MCF 10A (cell line): Measurements from ENCODE around the gene RFTN2. TPM values are rescaled to one million over a fixed set of nuclear protein-coding genes. Genes with fewer than 3 reads are reported as not detected.

Experiments
- BruUV-seq: library from RNA; stranded (reverse); fragments of 400-500 nt; replicated peaks from 2 replicates; lab custom pipeline; 2021; lab: Mats Ljungman, UMichigan
- CTCF ChIA-PET: fragments of 300-600 bp; sonication (Branson Sonifier 250); formaldehyde crosslinking; extraction: SDS; loops from one replicate; lab custom pipeline; 2021; ENCODE audit warnings: antibody characterized with exemption, inconsistent platforms; lab: Yijun Ruan, JAX
- POLR2A ChIA-PET: fragments of 300-600, 350-650 bp; sonication (Branson Sonifier 250); formaldehyde crosslinking; extraction: SDS; loops from one replicate; lab custom pipeline; 2020; ENCODE audit warnings: antibody characterized with exemption, inconsistent platforms; lab: Yijun Ruan, JAX
- DNase-seq: peaks from one replicate; pipeline ENCODE4 v3.0.0-alpha.2; 2018; ENCODE audit not compliant: unreplicated experiment
- H3K27ac Mint-ChIP-seq: one replicate; pipeline ENCODE4 v1.8.0; 2022; ENCODE audit warnings: mild to moderate bottlenecking, low read depth, mixed read lengths; ENCODE audit not compliant: unreplicated experiment
- H3K27me3 Mint-ChIP-seq: one replicate; pipeline ENCODE4 v1.8.0; 2022; ENCODE audit warnings: mixed read lengths; ENCODE audit not compliant: insufficient read depth, unreplicated experiment
- H3K36me3 Mint-ChIP-seq: one replicate; pipeline ENCODE4 v1.8.0; 2022; ENCODE audit warnings: mild to moderate bottlenecking, moderate library complexity, mixed read lengths; ENCODE audit not compliant: insufficient read depth, unreplicated experiment
- H3K4me1 Mint-ChIP-seq: one replicate; pipeline ENCODE4 v1.8.0; 2022; ENCODE audit warnings: mixed read lengths; ENCODE audit not compliant: insufficient read depth, unreplicated experiment
- H3K4me3 Mint-ChIP-seq: one replicate; pipeline ENCODE4 v1.8.0; 2022; ENCODE audit warnings: mild to moderate bottlenecking, moderate library complexity, mixed read lengths; ENCODE audit not compliant: unreplicated experiment
- H3K9me3 Mint-ChIP-seq: one replicate; pipeline ENCODE4 v1.8.0; 2022; ENCODE audit warnings: mixed read lengths; ENCODE audit not compliant: unreplicated experiment
- CTCF ChIP-seq: fragments of 200-600 bp; IDR thresholded peaks from one replicate; pipeline ENCODE4 v1.8.0; 2022; ENCODE audit warnings: antibody characterized with exemption, mild to moderate bottlenecking; ENCODE audit not compliant: unreplicated experiment
- intact Hi-C: fragments of 100-400 bp; cut with micrococcal nuclease; formaldehyde crosslinking; loops from 2 replicates; pipeline ENCODE4 v1.14.1; 2022
- total RNA-seq: library from RNA; stranded (reverse); gene quantifications from 2 replicates; pipeline ENCODE4 v1.2.3, GENCODE V29; 2022

The RFTN2 gene
- total RNA-seq, 1 experiment from 2014 or later: not detected

- H3K4me1 Mint-ChIP-seq: no peaks in the 10 kb centered on the region
- no peak for TF ChIP-seq CTCF
- no peak overlapping the region for H3K4me3 Mint-ChIP-seq
- H3K9me3 Mint-ChIP-seq: no peaks in the 10 kb centered on the region
- no peak for DNase-seq
- H3K27ac Mint-ChIP-seq: no peak overlapping the region
- no peaks in the 10 kb centered on the region for H3K27me3 Mint-ChIP-seq
- no TSS peak for BruUV-seq
- POLR2A ChIA-PET: interaction anchor here (0.6 kb wide), 2 partner anchors 9 kb away, joined by 3 to 4 read pairs; no protein-coding TSS in a partner anchor
- CTCF ChIA-PET: interaction anchor here (0.7 kb wide), 1 partner anchor 52 kb away, joined by 3 read pairs; no protein-coding TSS in a partner anchor
- H3K36me3 Mint-ChIP-seq: peaks cover 63% of the 10 kb centered on the region
- intact Hi-C loops: no loop called here
Measured at GRCh38 chr2:197547163-197547900, 128.1 kb downstream of the RFTN2 start.

DNA sequence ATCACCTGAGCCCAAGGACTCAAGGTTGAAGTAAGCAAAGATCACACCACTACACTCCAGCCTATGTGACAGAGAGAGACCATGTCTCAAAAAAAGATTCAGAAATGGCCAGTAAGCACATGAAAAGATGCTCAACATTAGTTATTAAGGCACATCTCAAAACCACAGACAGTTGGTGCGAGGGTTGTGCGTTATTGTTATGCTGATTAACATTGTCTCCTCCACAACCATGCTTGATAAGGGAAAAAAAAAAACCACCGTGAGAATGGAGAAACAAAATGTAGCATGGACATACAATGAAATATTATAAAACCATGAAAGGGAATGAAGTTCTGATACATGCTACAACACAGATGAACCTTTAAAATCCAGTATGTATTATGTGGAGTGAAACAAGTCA is 132.2 kb downstream of the RFTN2 start:
- Mint-ChIP-seq H3K27me3 (no peaks in the 10 kb centered on the region), H3K36me3 (peaks cover 71% of the 10 kb centered on the region)
- BruUV-seq: no TSS peak

DNA sequence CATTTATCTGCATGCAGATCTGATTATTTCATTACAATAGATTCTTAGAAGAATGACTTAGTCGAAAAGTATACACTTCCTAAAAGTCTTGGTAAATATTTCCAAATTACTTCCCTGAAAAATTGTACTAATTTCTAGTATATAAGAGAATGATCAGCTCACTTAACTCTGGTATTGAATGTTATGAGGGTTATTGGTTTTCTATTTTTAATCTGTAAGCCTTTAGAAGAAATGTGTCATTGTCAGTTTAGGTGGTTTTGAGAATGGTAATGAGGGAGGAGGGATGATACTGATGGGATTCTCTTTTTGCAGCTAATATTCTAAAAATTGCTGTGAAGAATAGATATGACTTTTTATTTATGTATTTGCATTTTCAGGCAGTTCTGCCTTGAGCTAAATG is 135.7 kb downstream of the RFTN2 start:
- ChIA-PET POLR2A (interaction anchor here (1.0 to 1.6 kb wide), 2 partner anchors 24 to 43 kb away, joined by 3 to 8 read pairs; partner anchors contain the start of gene MOB4), CTCF (interaction anchor here (0.5 kb wide), 1 partner anchor 83 kb away, joined by 5 read pairs; no protein-coding TSS in a partner anchor)
- Mint-ChIP-seq H3K27ac (no peak overlapping the region), H3K9me3 (no peaks in the 10 kb centered on the region), H3K4me1 (no peaks in the 10 kb centered on the region), H3K36me3 (peaks cover 92% of the 10 kb centered on the region), H3K4me3 (no peak overlapping the region), H3K27me3 (no peaks in the 10 kb centered on the region)
- no peak for DNase-seq
- intact Hi-C loops: no loop called here
- BruUV-seq: no TSS peak
- no peak for TF ChIP-seq CTCF

More for the DNA sequence above, 132.2 kb downstream of the RFTN2 start:
- ChIA-PET POLR2A (no interaction called here), CTCF (no interaction called here)
- no peak for DNase-seq
- no peak overlapping the region for H3K27ac Mint-ChIP-seq
- intact Hi-C loops: no loop called here
- no peak for TF ChIP-seq CTCF
- no peaks in the 10 kb centered on the region for H3K9me3 Mint-ChIP-seq
- no peak overlapping the region for H3K4me3 Mint-ChIP-seq
- no peaks in the 10 kb centered on the region for H3K4me1 Mint-ChIP-seq

- no peak for DNase-seq
- Mint-ChIP-seq H3K27ac (no peak overlapping the region), H3K9me3 (no peaks in the 10 kb centered on the region), H3K4me3 (no peak overlapping the region), H3K36me3 (peaks cover 85% of the 10 kb centered on the region), H3K4me1 (no peaks in the 10 kb centered on the region), H3K27me3 (no peaks in the 10 kb centered on the region)
- ChIA-PET POLR2A (interaction anchor here (0.7 kb wide), 1 partner anchor 9 kb away, joined by 4 read pairs; no protein-coding TSS in a partner anchor), CTCF (interaction anchor here (0.6 kb wide), 1 partner anchor 124 kb away, joined by 3 read pairs; no protein-coding TSS in a partner anchor)
- intact Hi-C loops: no loop called here
- no peak for TF ChIP-seq CTCF
- BruUV-seq: no TSS peak
Measured at GRCh38 chr2:197538412-197538811, 137.0 kb downstream of the RFTN2 start.

Other genes starting within 250 kb of the RFTN2 start
- gene SF3B1, start 240.6 kb downstream of the RFTN2 start, total RNA-seq: 179 and 182 TPM in 2 replicates
- 21.3 and 22.8 TPM in 2 replicates for gene COQ10B, start 222.0 kb downstream of the RFTN2 start, total RNA-seq
- gene HSPD1, start 175.7 kb downstream of the RFTN2 start, total RNA-seq: 681 and 693 TPM in 2 replicates
- gene HSPE1, start 175.2 kb downstream of the RFTN2 start, total RNA-seq: 80.0 and 95.2 TPM in 2 replicates
- gene MOB4, start 159.5 kb downstream of the RFTN2 start, total RNA-seq: 15.6 and 20.5 TPM in 2 replicates
- 9.5 and 15.3 TPM in 2 replicates for gene MARS2, start 29.8 kb upstream of the RFTN2 start, total RNA-seq
- gene BOLL, start 109.7 kb upstream of the RFTN2 start, total RNA-seq: not detected in 2 replicates
- 0.12 and 0.22 TPM in 2 replicates for gene PLCL1, start 129.0 kb upstream of the RFTN2 start, total RNA-seq